GM12864 (cell line): ENCODE data around the gene TBL1Y.
"Not testable (repeated sequence)": the region's sequence is repeated elsewhere in the genome, so short reads cannot be mapped to it uniquely, and the experiment has no call there.

ENCODE experiments used
- DNase-seq: peaks from one replicate; pipeline ENCODE4 v3.0.0-alpha.2; 2011; ENCODE audit warnings: low read depth
- H3K4me3 ChIP-seq: 2 replicates; pipeline ENCODE4 v1.5.1; 2011; ENCODE audit warnings: mild to moderate bottlenecking, low read depth, low read length, control low read depth
- TF ChIP-seq, protein P1 (sequence below): IDR thresholded peaks from 2 replicates; pipeline ENCODE4 v1.5.1; 2011; ENCODE audit warnings: low read depth, mild to moderate bottlenecking, moderate library complexity, low read length, control low read depth, inconsistent platforms; ENCODE audit errors: missing control alignments

Gene TBL1Y

DNA sequence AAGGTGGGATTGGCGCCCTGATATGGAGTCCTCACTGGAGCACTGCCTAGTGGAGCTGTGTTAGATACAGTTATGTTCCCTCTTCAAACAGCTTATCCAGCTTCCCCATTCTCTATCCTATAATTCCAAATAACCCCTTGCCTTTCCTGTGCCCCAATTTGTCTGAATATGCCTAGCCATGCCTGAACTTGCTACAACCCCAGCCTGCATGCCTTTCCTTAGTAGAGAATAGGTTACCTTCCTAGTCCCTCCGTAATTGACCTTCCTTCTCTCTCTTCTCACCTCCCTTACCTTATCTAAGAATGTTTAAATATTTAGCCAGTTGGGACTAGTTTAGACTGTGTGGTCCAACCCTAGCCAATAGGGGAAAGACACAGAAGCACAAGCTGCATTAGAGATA is 102.6 kb downstream of the TBL1Y start:
- DNase-seq: no peak
- no peak overlapping the region for H3K4me3 ChIP-seq
- TF ChIP-seq, protein P1, sequence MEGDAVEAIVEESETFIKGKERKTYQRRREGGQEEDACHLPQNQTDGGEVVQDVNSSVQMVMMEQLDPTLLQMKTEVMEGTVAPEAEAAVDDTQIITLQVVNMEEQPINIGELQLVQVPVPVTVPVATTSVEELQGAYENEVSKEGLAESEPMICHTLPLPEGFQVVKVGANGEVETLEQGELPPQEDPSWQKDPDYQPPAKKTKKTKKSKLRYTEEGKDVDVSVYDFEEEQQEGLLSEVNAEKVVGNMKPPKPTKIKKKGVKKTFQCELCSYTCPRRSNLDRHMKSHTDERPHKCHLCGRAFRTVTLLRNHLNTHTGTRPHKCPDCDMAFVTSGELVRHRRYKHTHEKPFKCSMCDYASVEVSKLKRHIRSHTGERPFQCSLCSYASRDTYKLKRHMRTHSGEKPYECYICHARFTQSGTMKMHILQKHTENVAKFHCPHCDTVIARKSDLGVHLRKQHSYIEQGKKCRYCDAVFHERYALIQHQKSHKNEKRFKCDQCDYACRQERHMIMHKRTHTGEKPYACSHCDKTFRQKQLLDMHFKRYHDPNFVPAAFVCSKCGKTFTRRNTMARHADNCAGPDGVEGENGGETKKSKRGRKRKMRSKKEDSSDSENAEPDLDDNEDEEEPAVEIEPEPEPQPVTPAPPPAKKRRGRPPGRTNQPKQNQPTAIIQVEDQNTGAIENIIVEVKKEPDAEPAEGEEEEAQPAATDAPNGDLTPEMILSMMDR: no peak

DNA sequence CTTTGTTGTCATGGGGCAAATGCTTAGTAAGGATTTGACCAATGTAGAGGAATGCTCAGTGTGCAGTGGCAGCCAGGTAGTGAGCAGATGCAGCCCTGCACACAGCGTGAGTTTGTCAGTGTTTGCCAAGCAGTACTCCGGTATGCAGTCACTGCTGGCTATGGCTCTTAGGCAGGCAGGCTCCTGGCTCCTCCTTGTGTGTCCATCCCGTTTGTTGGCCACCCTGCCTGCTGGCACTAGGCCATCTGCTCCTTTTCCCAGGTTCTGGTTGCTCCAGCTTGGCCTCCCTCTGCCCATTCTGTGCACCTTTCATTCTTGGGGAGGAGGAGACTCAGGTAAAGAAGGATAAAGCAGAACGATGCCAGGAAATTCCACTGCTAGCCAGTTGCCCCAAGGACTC is 106.0 kb downstream of the TBL1Y start:
- TF ChIP-seq, protein P1: no peak
- no peak for DNase-seq
- H3K4me3 ChIP-seq: no peak overlapping the region

DNA sequence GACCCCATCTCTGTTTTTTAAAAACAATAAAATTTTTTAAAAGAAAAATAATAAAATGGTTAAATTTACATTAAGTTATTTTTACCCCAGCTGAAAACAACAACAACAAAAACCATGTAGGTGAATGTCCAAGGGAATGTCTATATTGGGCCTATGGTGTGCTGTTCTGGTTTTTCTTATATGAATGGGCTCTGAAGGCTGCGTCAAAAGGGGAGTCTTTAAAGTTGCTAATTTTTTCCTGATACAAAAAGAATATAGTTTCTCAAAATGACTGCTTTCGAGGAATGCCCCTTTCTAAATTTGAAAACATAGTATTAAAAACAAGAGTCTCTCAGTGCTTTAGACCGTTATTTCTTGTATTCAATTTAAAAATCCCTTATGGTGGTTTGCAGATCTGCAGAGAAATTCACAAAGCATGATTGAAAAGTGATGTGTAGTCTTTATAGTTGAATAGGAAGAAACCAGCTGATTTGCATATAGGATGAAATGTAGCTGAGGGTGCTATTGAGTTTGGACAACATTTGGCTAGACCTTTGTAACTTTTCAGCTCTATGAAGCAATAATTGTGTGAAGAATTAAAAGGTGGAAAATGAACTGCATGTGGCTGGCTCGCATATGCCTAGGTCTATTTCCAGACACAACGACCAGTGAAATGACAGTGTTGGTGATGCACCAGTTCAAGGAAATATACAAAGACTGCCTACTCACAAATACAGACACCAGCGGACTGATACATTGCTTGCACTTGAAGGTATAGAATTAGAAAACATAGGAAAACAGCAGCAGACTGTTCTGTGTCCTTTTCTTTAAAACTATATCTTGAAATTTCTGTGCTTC is 107.0 kb downstream of the TBL1Y start:
- H3K4me3 ChIP-seq: no peak overlapping the region
- DNase-seq: no peak
- TF ChIP-seq, protein P1: no peak

DNA sequence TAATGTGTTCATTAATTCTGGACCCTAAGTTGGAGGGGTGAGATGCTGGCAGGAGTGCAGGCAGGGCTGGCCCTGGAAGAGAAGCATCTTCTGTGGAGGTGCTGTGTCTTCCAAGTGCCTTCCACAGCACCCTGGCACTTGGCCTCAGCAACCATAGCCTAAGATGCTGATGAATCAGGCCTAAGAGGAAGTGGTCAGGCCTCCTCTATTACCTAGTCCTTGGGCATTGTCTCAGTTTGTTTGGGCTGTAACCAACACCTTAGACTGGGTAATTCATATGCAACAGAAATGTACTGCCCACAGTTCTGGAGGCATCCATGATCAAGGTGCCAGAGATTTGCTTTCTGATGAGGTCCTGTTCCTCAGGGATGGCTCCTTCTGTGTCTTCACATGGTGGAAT is 128.5 kb downstream of the TBL1Y start:
- no peak for DNase-seq
- no peak overlapping the region for H3K4me3 ChIP-seq
- TF ChIP-seq, protein P1: no peak

DNA sequence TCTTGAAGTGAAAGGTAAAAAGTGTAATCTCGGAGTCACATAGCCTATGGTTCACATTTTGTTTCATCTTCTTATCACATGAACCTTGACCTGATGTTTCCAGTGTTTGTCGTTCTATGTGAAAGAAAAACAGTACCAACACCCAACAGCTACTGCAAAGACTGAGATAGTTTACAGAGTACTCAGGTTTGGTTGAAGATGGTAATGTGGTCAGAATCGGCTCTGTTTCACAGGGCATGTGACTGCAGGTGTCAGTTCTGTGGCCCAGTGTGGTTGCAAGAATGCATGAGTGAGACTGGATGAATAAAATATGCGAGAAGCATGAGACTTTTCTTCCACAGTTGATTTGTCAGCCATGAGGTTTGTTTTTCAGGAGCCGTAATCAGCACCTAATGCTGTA is 130.2 kb downstream of the TBL1Y start:
- DNase-seq: no peak
- TF ChIP-seq, protein P1: no peak
- no peak overlapping the region for H3K4me3 ChIP-seq

DNA sequence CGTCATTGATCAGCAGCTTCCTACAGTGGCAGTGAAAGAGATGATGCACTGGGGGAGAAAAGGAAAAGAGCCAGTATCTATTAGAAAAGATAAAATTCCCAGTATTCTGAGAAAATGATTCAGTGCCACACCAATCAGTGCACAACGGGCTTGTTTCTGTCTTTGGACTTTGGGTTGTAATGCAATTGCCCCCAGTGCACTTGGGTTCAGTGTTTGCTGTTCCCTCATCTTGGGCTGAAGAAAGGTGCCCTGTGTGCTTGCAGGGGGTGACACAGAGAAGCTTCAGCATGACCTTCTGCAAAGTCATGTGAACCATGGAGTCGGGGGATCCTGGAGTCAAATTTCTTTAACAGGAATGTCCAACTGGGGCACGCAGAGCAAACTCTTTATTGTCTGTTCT is 131.5 kb downstream of the TBL1Y start:
- TF ChIP-seq, protein P1: no peak
- DNase-seq: no peak
- no peak overlapping the region for H3K4me3 ChIP-seq

DNA sequence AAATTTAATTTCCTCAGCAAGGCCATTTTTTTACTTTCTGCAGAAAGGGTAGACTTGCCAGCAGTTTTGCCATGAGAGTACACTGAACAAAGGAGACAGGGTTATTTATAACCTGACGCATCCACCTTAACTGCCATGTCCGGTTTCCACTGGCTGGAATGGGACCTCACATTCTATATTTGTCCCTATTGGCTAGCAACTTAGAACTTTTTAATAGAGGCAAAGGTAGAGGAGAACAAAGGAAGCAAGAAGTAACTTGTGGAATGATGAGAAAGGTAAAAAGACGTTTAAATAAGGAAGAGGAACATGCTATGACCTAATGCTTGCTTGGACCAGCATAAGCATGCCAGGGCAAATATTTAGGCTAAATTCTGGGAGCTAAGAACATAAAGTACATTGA is 142.0 kb downstream of the TBL1Y start:
- not testable (repeated sequence) for DNase-seq, H3K4me3 ChIP-seq
